GM18508 (cell line): ENCODE data around the gene STRN.
"Not testable (repeated sequence)": the region's sequence is repeated elsewhere in the genome, so short reads cannot be mapped to it uniquely, and the experiment has no call there.

Source experiments
- ATAC-seq: cut with Tn5 transposase; IDR thresholded peaks from one replicate; pipeline ENCODE4 v1.9.1; 2021; ENCODE audit warnings: moderate number of reproducible peaks; ENCODE audit not compliant: insufficient read depth, unreplicated experiment

The STRN gene

DNA sequence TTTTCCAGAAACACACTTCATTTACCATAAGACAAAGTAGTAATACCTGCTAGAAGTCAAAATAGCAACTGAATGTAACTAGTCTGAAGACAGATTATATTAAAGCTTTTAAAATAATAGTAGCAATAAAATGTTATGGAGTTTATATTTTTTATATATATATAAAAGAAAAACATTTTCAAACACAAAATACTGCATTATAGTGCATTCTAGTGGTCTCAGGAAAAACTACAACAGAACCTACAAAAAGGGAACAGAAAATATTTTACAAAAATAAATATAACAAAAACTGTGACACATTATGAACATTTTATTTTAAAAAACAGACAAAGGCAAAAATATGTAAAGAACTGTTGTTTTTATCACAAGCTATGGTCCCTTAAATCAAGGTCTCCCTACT, 48.0 kb downstream of the STRN start:
- ATAC-seq = no peak

GRCh38 chr2:36915627-36916026, 50.7 kb downstream of the STRN start:
- ATAC-seq = no peak

DNA sequence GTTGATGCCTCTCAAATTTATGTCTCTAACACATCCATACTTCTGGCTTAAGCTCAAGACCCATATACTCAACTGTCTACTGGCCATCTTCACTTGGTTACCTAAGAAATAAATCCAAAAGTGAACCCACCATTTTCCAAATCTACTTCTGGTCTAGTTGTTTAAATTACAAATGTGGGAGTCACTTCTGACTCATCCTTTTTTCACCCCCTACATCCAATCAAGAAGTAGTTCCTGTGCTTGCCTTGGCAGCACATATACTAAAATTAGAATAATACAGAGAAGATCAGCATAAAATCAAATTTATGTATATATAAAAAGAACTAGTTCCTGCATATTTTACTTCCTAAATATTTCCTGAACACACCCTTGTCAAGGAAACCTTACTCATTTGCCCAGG, 53.6 kb downstream of the STRN start:
- no peak for ATAC-seq

- no peak for ATAC-seq
Observed at GRCh38 chr2:36911012-36911411, 55.3 kb downstream of the STRN start.

DNA sequence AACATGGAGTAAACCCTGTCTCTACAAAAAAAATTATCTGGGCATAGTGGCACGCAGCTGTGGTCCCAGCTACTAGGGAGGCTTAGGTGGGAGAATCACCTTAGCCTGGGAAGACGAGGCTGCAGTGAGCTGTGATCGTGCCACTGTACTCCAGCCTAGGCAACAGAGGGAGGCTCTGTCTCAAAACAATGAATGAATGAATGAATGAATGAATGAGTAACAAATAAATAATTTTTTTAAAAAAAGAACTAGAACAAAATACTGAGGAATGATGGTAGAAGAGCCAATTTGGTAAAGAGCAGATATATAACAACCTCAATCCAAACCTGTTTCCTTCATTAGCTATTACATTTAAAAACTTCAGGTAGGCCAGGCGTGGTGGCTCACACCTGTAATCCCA, 60.1 kb downstream of the STRN start:
- ATAC-seq = no peak

DNA sequence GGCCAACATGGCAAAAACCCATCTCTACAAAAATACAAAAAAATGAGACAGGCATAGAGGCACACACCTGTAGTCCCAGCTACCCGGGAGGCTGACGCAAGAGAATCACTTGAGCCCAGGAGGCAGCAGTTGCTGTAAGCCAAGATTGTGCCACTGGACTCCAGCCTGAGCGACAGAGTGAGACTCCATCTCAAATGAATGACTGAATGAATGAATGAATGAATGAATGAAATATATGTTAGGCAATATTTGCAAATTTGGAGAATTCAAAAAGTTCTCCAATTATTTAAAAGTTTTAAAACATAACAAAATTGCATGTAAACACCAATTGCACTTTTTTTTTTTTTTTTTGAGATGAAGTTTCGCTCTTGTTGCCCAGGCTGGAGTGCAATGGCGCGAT, 61.7 kb downstream of the STRN start:
- no peak for ATAC-seq

DNA sequence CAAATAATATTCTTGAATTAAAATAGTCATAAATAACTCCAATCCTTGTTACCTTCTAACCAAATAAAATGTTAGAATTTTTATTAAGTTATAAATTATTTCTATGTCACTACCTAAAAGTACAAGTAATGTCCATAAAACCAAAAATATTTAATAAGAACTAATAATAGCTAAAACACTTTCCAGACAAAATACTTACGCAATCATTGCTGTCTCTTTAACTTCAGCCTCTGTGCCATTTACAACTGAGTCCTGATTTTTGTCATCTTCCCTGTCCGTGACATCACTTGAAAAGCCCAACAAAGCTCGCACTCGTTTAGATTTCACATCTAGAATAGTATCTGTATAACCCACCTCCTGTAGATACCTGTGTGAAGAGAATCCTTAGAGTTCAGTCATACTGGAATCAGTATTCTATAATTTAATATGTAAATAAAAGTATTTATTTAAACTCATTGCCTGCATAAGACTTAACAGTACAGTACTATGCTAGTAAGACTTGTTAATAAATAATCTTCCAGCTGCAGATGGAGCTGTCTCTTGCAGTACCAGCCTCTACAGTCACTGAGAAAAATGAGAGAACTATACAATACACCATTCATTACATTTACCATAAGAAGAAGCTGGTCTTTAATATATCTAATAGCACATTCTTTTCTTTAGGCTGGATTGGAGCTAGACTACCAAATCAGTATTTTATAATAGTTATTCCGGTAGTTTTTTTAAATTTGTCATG, 63.8 kb downstream of the STRN start:
- no peak for ATAC-seq

- ATAC-seq = no peak
Observed at GRCh38 chr2:36892805-36893204, 73.5 kb downstream of the STRN start.

DNA sequence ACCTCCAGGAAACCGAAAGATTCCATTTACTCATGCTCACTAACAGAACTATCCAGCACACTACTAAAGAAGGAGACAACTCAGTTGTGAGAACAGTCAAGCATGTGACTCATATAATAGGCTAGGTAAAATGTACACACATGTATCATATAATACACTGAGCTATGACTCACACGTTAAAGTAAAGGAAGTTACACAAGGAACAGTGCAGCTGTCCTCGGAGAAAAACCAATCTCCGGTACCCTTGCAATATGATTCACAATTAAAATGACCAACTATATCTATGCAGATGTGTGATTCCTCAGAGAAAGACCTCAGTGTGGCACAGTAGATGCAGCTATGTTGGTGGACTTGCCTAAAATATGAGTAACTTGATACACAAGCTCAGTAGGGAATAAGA, 76.5 kb downstream of the STRN start:
- ATAC-seq = no peak

DNA sequence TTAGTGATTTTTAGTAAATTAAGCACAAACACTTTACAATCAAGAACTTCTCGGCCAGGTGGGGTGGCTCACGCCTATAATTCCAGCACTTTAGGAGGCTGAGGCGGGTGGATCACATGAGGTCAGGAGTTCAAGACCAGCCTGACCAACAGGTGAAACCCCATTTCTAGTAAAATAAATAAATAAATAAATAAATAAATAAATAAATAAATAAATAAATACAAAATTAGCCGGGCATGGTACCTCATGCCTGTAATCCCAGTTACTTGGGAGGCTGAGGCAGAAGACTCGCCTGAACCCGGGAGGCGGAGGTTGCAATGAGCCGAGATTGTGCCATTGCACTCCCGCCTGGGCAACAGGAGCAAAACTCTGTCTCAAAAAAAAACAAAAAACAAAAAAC, 79.2 kb downstream of the STRN start:
- ATAC-seq = not testable (repeated sequence)

GRCh38 chr2:36886664-36887063, 79.7 kb downstream of the STRN start:
- ATAC-seq = no peak

- no peak for ATAC-seq
Observed at GRCh38 chr2:36885605-36886004, 80.7 kb downstream of the STRN start.

DNA sequence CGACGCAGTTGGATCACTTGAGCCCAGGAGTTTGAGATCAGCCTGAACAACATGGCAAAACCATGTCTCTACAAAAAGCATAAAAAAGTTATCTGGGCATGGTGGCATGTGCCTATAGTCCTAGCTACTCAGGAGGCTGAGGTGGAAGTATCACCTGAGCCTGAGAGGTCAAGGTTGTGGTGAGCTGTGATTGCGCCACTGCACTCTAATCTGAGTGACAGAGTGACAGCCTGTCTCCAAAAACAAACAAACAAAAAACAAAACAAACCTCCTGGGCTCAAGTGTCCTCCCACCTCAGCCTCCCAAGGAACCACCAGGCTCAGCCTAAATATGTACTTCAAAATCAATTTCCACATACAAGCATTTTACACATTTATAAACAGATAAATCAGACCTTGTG, 83.8 kb downstream of the STRN start:
- ATAC-seq = no peak

GRCh38 chr2:36881816-36882215, 84.5 kb downstream of the STRN start:
- no peak for ATAC-seq

- ATAC-seq = no peak
Observed at GRCh38 chr2:36878429-36878828, 87.9 kb downstream of the STRN start.

DNA sequence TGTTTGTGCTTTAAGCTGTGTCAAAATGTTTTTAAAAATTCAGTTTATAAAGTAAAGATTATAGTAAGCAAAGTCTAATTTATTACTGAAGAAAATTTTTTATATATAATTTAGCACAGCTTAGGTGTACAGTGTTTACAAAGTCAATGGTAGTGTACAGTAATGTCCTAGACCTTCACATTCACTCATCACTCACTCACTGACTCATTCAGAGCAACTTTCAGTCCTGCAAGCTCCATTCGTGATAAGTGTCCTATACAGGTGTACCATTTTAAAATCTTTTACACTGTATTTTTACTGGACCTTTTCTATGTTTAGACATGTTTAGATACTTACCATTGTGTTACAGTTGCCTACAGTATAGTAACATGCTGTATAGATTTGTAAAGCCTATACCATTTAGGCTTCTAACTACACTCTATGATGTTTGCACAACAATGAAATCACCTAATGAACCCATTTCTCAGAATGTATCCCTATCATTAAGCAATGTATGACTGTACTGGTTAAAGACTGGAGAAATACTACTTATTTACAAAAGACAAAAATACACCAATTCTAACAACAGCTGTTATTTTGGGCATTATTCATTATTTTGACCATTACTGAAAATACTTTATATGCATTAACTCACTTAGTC, 95.1 kb downstream of the STRN start:
- no peak for ATAC-seq

GRCh38 chr2:36869606-36870005, 96.7 kb downstream of the STRN start:
- no peak for ATAC-seq

DNA sequence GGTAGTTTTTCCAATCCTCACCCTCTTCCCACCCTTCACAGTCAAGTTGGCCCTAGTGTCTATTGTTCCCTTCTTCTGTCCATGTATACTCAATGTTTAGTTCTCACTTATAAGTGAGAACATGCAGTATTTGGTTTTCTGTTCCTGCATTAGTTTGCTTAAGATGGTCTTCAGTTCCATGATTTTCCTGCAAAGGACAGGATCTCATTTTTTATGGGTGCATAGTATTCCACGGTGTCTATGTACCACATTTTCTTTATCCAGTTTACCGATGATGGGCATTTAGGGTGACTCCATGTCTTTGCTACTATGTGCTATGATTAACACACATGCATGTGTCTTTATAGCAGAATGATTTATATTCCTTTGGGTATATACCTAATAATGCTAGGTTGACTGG, 104.4 kb downstream of the STRN start:
- no peak for ATAC-seq

DNA sequence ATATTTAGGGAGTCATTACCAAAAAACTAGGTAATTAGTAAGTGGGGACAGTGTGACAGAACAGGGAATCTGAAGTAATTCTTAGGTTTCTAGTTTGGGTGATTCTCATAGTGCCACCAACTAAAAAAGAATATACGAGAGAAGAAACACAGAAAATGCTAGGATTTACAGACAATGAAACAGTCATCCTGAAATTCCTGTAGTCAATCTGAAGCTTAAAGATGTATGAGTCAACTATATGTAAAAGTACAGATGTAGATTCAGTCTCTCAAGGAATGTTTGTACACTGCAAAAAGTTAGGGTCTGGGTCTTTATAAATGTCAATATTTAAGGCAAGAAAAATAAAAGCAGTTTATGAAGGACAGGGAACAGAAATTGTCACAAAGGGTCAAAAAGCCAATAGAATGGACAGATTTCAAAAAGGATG, 107.0 kb downstream of the STRN start:
- no peak for ATAC-seq

DNA sequence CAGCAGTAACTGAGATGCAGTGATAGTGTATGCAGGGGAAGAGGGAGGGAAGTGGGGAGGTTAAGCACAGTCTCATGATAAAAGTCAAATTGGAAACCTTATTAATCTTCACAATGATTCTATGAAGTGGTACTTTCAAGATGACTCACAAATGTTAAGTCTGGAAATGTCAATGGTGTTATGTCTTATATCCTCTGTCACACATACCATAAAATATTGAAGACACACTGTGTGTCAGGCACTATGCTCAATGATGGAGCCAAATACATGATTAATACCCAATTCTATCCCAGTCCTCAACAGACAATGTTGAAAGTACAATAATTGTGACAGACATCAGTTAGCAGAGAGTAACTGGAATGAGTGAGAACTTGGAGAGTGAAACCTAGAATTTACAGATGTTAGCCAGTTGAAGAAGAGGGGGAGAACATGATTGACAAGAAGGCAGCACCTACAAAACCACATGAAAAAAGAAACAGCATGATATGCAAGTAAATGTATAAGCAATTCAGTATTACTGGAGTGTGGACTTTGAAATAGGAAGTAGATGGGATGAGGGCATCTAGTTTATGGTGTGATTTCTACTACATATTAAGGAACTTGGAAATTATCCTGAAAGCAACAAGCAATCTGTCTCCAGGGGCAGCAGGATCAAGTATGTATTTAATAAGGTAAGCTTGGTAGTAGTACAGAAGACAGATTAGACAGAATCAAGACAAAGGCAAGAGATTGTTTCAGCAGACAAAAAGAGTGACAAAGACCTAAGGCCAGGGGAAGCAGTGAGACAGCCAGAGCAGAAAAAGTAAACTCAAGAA, 107.6 kb downstream of the STRN start:
- ATAC-seq = no peak

DNA sequence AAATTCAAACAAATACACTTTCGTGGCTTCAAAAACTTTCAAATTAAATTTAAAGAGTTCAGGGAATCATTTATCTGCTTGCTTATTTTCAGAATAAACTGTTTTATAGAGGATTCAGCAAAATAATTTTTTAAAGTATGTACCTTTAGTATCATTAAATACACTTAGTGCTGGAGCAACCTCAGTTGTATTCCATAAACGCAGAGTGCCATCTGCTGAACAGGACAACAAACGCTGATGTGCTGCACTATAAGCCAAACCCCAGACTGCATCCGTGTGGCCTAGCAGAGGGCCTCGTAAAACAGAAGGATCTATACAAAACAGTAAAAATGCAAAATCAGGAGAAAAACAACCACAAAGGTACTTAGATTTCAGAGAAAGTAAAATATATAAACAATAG, 108.6 kb downstream of the STRN start:
- ATAC-seq = no peak
